HepG2 (cell line): Measurements from ENCODE around the gene AGXT. TPM values are rescaled to one million over a fixed set of nuclear protein-coding genes. Genes with fewer than 3 reads are reported as not detected.

Experiments used
- ATAD3A ChIP-seq: sonication (generic); formaldehyde crosslinking; IDR thresholded peaks from 2 replicates; pipeline ENCODE4 v1.4.0; 2020; ENCODE audit warnings: missing genetic modification reagents
- CBX1 ChIP-seq: IDR thresholded peaks from one replicate; pipeline ENCODE4 v1.6.1; 2016; ENCODE audit warnings: antibody characterized with exemption, low read depth
- FIP1L1 ChIP-seq: fragments of 200-400 bp; formaldehyde crosslinking; IDR thresholded peaks from 2 replicates; pipeline ENCODE4 v1.6.1; 2018; ENCODE audit warnings: low read depth, mild to moderate bottlenecking, low read length, moderate library complexity, borderline replicate concordance; ENCODE audit not compliant: insufficient read depth
- HOXA5 ChIP-seq: sonication (generic); formaldehyde crosslinking; IDR thresholded peaks from 2 replicates; pipeline ENCODE4 v1.4.0; 2020; ENCODE audit warnings: missing genetic modification reagents
- KDM1A ChIP-seq: IDR thresholded peaks from 2 replicates; pipeline ENCODE4 v1.6.1; 2016; ENCODE audit warnings: missing compliant biosample characterization
- NFYB ChIP-seq: sonication (generic); formaldehyde crosslinking; IDR thresholded peaks from 2 replicates; pipeline ENCODE4 v1.4.0; 2020; ENCODE audit warnings: missing genetic modification reagents
- PAWR ChIP-seq: sonication (generic); formaldehyde crosslinking; IDR thresholded peaks from 2 replicates; pipeline ENCODE4 v1.4.0; 2020; ENCODE audit warnings: missing genetic modification reagents, mild to moderate bottlenecking, borderline replicate concordance
- SIN3A ChIP-seq: IDR thresholded peaks from 2 replicates; pipeline ENCODE4 v1.6.1; 2011; ENCODE audit warnings: low read depth, mild to moderate bottlenecking, control low read depth, low read length, borderline replicate concordance
- SP4 ChIP-seq: sonication (generic); formaldehyde crosslinking; IDR thresholded peaks from 2 replicates; pipeline ENCODE4 v1.8.1; 2023; ENCODE audit warnings: mild to moderate bottlenecking, missing genetic modification reagents
- SYNCRIP ChIP-seq: fragments of 200-400 bp; formaldehyde crosslinking; IDR thresholded peaks from 2 replicates; pipeline ENCODE4 v1.6.1; 2018; ENCODE audit warnings: mild to moderate bottlenecking, low read depth, low read length; ENCODE audit not compliant: insufficient read depth
- TCF7L2 ChIP-seq: IDR thresholded peaks from 2 replicates; pipeline ENCODE4 v1.6.1; 2011; ENCODE audit warnings: mild to moderate bottlenecking, low read depth, low read length, moderate library complexity
- TEAD3 ChIP-seq: optimal IDR thresholded peaks from 2 replicates; pipeline ENCODE3; 2016; ENCODE audit warnings: borderline replicate concordance
- THYN1 ChIP-seq: sonication (generic); formaldehyde crosslinking; IDR thresholded peaks from 2 replicates; pipeline ENCODE4 v1.8.1; 2023; ENCODE audit warnings: low read depth, mild to moderate bottlenecking, moderate library complexity, missing genetic modification reagents, borderline replicate concordance
- ZNF775 ChIP-seq: sonication (generic); formaldehyde crosslinking; IDR thresholded peaks from 2 replicates; pipeline ENCODE4 v1.4.0; 2020; ENCODE audit warnings: missing genetic modification reagents, mild to moderate bottlenecking, moderate library complexity, borderline replicate concordance
- polyA plus RNA-seq, 8 experiments: library from polyadenylated mRNA; depleted of rRNA in 3 of 8; stranded (reverse) in 7 of 8; unstranded in 1 of 8; fragments of >200 nt; fragmentation: Illumina TruSeq in 4 of 8; extraction: Trizol in 4 of 8; gene quantifications; 2 replicates each; pipeline versions ENCODE4 v1.2.1 to v1.2.3, GENCODE V29; 2011 to 2016; ENCODE audit warnings: low read depth in 4 of 8, missing spikeins in 1 of 8, mixed read lengths in 1 of 8; ENCODE audit not compliant: insufficient read depth in 1 of 8
- total RNA-seq, 5 experiments: library from RNA; depleted of rRNA; stranded (reverse); fragments of >200 nt; fragmentation: Illumina TruSeq; extraction: Trizol; gene quantifications; 2 replicates each; pipeline ENCODE4 v1.2.3, GENCODE V29; 2016; ENCODE audit warnings: low read depth in 1 of 5
- TF ChIP-seq, protein P1 (sequence below): sonication (generic); formaldehyde crosslinking; IDR thresholded peaks from 2 replicates; pipeline ENCODE4 v1.4.0; 2020; ENCODE audit warnings: missing genetic modification reagents
- TF ChIP-seq, protein P2 (sequence below): sonication (generic); formaldehyde crosslinking; IDR thresholded peaks from 2 replicates; pipeline ENCODE4 v1.4.0; 2020; ENCODE audit warnings: low read depth, mild to moderate bottlenecking, missing genetic modification reagents
- TF ChIP-seq, protein P3 (sequence below): sonication (generic); formaldehyde crosslinking; IDR thresholded peaks from 2 replicates; pipeline ENCODE4 v1.5.1; 2020; ENCODE audit warnings: missing genetic modification reagents, mild to moderate bottlenecking, borderline replicate concordance
- TF ChIP-seq, protein P4 (sequence below): sonication (generic); formaldehyde crosslinking; IDR thresholded peaks from 2 replicates; pipeline ENCODE4 v1.5.0; 2020; ENCODE audit warnings: mild to moderate bottlenecking, missing genetic modification reagents

The AGXT gene
- total and polyA plus RNA-seq, 2 of the 13 experiments (the other 11 are each of a cell fraction or from before 2014, with no cell fraction given), result 41.9 to 96.1 TPM

DNA sequence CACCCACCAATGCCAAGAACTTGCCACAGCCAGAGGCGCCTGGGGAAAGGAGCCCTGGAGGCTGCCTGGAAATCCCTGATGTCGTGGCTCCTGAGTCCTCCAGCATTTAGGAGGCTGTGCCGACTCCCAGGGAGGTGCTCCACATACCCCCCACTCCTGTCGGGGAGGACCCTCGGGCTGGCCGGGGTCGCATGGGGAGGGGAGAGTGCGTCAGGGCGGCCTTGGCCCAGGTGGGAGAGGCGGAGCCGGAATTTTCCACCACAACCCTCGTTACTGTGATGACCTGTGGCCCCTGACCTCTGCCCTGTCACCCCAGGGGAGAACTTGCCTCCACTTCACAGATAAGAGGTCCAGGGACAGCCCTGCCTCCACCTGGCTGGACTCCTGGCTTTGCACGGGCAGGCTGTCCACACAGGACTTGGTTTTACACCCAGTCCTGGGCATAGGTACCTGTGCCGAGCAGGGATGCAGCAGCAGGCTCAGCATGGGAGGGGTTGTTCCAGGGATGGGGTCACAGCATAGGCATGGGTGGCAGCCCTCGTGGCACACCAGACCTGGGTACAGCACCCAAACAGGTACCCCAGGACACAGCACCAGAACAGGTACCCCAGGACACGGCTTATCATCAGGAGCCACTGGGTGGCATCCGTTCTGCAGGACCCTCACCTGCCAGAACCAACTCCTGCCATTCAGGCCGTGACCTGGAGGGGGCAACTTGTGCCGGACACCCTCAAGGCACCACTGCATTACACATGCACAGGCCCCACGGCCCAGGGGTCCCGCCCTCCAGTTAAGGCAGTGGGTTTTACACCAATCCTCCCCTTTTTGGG is 12.3 kb upstream of the AGXT start (continued):
- TF ChIP-seq, protein P1, sequence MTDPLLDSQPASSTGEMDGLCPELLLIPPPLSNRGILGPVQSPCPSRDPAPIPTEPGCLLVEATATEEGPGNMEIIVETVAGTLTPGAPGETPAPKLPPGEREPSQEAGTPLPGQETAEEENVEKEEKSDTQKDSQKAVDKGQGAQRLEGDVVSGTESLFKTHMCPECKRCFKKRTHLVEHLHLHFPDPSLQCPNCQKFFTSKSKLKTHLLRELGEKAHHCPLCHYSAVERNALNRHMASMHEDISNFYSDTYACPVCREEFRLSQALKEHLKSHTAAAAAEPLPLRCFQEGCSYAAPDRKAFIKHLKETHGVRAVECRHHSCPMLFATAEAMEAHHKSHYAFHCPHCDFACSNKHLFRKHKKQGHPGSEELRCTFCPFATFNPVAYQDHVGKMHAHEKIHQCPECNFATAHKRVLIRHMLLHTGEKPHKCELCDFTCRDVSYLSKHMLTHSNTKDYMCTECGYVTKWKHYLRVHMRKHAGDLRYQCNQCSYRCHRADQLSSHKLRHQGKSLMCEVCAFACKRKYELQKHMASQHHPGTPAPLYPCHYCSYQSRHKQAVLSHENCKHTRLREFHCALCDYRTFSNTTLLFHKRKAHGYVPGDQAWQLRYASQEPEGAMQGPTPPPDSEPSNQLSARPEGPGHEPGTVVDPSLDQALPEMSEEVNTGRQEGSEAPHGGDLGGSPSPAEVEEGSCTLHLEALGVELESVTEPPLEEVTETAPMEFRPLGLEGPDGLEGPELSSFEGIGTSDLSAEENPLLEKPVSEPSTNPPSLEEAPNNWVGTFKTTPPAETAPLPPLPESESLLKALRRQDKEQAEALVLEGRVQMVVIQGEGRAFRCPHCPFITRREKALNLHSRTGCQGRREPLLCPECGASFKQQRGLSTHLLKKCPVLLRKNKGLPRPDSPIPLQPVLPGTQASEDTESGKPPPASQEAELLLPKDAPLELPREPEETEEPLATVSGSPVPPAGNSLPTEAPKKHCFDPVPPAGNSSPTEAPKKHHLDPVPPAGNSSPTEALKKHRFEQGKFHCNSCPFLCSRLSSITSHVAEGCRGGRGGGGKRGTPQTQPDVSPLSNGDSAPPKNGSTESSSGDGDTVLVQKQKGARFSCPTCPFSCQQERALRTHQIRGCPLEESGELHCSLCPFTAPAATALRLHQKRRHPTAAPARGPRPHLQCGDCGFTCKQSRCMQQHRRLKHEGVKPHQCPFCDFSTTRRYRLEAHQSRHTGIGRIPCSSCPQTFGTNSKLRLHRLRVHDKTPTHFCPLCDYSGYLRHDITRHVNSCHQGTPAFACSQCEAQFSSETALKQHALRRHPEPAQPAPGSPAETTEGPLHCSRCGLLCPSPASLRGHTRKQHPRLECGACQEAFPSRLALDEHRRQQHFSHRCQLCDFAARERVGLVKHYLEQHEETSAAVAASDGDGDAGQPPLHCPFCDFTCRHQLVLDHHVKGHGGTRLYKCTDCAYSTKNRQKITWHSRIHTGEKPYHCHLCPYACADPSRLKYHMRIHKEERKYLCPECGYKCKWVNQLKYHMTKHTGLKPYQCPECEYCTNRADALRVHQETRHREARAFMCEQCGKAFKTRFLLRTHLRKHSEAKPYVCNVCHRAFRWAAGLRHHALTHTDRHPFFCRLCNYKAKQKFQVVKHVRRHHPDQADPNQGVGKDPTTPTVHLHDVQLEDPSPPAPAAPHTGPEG, result no peak
- TF ChIP-seq, protein P2, sequence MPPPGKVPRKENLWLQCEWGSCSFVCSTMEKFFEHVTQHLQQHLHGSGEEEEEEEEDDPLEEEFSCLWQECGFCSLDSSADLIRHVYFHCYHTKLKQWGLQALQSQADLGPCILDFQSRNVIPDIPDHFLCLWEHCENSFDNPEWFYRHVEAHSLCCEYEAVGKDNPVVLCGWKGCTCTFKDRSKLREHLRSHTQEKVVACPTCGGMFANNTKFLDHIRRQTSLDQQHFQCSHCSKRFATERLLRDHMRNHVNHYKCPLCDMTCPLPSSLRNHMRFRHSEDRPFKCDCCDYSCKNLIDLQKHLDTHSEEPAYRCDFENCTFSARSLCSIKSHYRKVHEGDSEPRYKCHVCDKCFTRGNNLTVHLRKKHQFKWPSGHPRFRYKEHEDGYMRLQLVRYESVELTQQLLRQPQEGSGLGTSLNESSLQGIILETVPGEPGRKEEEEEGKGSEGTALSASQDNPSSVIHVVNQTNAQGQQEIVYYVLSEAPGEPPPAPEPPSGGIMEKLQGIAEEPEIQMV (CRISPR knock-in tag), result peak; percentile 75; the same call in 1 of the 2 replicates
- no peak for TF ChIP-seq SYNCRIP
- 0 out of 2 replicates have a peak, but pooled peaks have one; percentile 17 for TF ChIP-seq SIN3A
- TF ChIP-seq THYN1 (CRISPR knock-in tag), result no peak
- TF ChIP-seq, protein P3, sequence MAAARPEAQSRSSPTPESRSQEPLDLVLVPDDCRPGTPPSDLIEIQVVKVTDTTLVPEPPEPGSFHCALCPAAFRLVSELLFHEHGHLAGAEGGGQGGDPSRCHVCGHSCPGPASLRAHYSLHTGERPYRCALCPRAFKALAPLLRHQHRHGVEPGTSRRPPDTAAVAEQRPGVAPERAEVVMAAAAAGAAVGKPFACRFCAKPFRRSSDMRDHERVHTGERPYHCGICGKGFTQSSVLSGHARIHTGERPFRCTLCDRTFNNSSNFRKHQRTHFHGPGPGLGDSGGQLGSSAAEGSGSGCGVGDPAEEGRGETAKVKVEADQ (CRISPR knock-in tag), result 0 out of 2 replicates have a peak, but pooled peaks have one; percentile 40
- no peak for TF ChIP-seq SP4 (CRISPR knock-in tag)
- no peak for TF ChIP-seq PAWR
- no peak for TF ChIP-seq ZNF775
- TF ChIP-seq TCF7L2, result no peak
- TF ChIP-seq CBX1, result peak; percentile 42
- TF ChIP-seq, protein P4, sequence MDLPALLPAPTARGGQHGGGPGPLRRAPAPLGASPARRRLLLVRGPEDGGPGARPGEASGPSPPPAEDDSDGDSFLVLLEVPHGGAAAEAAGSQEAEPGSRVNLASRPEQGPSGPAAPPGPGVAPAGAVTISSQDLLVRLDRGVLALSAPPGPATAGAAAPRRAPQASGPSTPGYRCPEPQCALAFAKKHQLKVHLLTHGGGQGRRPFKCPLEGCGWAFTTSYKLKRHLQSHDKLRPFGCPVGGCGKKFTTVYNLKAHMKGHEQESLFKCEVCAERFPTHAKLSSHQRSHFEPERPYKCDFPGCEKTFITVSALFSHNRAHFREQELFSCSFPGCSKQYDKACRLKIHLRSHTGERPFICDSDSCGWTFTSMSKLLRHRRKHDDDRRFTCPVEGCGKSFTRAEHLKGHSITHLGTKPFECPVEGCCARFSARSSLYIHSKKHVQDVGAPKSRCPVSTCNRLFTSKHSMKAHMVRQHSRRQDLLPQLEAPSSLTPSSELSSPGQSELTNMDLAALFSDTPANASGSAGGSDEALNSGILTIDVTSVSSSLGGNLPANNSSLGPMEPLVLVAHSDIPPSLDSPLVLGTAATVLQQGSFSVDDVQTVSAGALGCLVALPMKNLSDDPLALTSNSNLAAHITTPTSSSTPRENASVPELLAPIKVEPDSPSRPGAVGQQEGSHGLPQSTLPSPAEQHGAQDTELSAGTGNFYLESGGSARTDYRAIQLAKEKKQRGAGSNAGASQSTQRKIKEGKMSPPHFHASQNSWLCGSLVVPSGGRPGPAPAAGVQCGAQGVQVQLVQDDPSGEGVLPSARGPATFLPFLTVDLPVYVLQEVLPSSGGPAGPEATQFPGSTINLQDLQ (CRISPR knock-in tag), result no peak
- TF ChIP-seq FIP1L1, result peak; percentile 86; the same call in 1 of the 2 replicates
- TF ChIP-seq TEAD3 (CRISPR knock-in tag), result peak; percentile 47
- no peak for TF ChIP-seq NFYB (CRISPR knock-in tag)
- TF ChIP-seq KDM1A (CRISPR knock-in tag), result no peak
- TF ChIP-seq HOXA5 (CRISPR knock-in tag), result no peak
- TF ChIP-seq ATAD3A (CRISPR knock-in tag), result 0 out of 2 replicates have a peak, but pooled peaks have one; percentile 61
